ENCODE results near the gene RASGRF1.

Gene RASGRF1

DNA sequence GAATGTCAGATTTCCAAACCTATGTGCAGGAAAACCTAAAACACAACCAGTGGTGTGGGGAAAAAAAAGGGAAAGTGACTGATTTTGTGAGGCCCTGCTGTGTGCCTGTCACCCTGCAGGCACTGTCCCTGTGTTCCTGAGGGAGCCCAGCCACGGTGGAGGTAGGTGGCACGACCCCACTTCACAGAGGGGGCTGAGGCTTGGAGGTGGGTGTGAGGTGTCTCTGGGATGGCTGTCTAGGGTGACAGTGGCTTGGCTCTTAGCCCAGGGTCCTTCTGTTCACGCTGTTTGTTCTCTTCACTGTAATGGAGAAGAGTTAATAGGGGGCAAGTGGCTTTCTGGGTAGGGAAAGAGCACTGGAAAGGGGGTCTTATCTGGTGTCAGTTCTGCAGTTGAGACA, 22.6 kb downstream of the RASGRF1 start:
- DNase-seq (ENCODE audit: low read depth) = no peak

DNA sequence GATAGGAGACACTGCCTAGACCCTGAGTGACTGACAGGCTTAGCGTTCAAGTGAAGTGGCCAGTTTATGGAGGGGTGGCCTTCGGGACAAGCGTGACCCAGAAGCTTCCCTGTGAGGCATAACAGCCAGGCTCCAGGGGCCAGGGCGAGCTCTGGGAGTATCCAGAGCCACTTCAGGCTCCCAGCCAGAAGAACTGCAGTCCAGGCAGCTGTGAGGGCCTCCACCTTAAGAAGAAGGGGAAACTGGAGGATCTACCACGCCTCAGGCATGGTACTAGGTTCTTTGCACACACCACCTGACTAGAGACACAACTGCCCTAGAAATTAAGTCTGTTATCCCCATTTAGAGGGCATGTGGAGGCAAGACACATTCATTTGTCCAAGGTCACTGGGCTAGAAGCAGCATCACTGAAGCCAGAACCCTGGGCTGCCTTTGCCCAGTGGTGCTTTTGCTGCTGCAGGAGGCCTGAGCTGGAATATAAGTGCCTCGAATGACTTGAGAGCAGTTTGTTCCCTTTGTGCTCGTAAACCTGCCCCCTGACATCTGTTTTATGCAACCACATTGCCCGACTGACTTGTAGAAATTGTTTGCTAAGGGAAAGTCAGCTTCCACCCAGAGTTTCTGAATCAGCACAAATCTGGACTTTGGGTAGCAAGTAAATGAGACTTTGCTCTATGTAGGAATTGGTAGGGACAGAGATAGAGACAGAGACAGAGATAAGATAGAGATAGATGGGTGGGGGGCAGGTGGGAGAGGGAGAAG, 23.3 kb downstream of the RASGRF1 start:
- no peak for DNase-seq (ENCODE audit: low read depth)

GRCh38 chr15:79066391-79067071, 24.0 kb downstream of the RASGRF1 start:
- DNase-seq (ENCODE audit: low read depth) = no peak

DNA sequence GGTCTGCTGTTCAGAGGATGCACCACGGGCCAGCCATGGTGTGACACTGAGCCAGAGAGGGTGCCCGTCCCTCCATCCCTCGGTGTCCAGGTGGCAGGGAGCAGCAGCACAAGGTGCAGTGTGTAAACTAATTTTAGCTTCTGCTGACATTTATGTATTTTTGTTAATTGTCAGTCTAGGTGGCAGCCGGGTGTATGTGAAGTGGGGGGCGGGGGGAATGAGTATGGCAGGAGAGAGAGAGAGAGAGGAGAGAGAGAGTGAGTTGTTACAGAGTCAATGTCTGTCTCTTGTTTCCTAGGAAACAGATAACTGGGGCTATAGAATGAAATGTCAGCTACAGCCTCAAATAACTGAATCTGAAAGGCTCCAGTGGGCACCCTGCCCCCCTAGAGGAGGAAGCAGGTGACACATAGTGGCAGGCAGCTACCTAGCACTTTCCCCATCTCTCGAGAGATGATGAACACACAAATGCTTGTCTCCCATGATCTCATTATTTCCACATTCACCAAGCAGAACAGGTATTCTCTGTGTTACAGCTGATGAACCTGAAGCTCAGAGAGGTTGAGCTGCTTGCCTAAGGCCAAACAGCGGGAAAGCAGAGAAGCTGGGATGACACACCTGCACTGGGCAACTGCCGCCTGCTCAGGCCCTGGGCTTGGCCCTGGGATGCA, 24.7 kb downstream of the RASGRF1 start:
- no peak for DNase-seq (ENCODE audit: low read depth)

GRCh38 chr15:79065361-79065705, 25.2 kb downstream of the RASGRF1 start:
- DNase-seq (ENCODE audit: low read depth) = no peak

DNA sequence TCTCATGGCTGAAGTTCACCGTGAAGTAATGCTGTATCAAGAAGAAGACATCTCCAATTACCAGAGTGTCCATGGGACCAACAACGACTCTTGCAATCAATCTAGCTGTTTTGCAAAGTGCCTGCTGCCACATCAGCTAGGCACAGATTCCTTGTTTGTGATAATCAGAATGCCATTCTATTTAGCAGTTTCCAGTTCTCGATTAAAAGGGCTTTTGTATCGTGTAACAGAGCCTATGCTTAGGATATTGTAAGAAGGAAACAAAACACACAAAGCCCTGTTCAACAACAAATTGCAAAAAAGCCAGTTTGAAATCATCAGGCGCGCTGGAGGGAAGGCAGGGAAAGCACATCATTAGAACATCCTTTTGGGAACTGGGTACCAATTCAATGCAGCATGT, 26.1 kb downstream of the RASGRF1 start:
- DNase-seq (ENCODE audit: low read depth) = no peak

GRCh38 chr15:79060175-79060574, 30.4 kb downstream of the RASGRF1 start:
- DNase-seq (ENCODE audit: low read depth) = no peak

DNA sequence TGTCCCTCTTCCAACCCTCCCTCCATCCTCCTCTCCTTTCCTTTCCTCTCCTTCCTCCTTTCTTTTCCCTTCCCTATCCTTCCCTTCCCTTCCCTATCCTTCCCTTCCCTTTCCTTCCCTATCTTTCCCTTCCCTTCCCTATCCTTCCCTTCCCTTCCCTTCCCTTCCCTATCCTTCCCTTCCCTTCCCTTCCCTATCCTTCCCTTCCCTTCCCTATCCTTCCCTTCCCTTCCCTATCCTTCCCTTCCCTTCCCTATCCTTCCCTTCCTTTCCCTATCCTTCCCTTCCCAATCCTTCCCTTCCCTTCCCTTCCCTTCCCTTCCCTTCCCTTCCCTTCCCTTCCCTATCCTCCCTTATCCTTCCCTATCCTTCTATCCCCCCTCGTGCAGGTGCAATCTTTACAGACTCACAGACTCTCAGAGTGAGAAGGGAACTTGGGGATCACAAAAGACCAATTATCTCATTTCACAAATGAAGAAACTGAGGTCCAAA, 31.5 kb downstream of the RASGRF1 start:
- DNase-seq (ENCODE audit: low read depth) = no peak

DNA sequence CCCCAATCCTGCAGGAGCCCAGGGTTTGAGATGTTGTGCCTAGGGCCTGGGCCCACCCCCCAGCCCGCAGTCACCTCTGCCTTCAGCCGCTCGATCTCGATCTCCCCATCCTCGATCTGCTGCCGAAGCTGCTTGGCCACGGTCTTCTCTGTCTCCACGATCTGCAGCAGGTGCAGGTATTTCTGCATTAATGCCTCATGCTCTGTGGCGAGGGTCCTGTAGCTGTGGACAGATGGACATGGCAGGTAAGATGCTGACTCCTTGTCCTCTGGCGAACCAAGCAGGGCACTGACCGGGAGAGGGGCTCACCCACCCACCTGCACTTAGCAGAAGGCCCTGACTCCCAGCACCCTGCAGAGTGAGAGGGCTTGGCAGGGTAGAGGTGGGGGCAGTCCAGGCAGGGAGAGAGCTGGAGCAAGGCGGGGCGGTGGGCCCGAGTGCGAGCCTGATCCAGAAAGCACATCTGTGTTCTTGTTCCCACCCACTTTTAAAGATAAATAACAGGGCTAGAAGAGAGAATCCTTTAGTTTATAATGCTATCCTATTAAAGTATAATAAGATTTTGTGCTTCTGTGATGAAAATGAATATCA, 32.2 kb downstream of the RASGRF1 start:
- no peak for DNase-seq (ENCODE audit: low read depth)

- DNase-seq (ENCODE audit: low read depth) = no peak
These were observed 33.5 kb downstream of the RASGRF1 start for GRCh38 chr15:79057050-79057449.

GRCh38 chr15:79054350-79054749, 36.2 kb downstream of the RASGRF1 start:
- DNase-seq (ENCODE audit: low read depth) = no peak

- DNase-seq (ENCODE audit: low read depth) = no peak
These were observed 36.7 kb downstream of the RASGRF1 start for GRCh38 chr15:79053894-79054293.

- DNase-seq (ENCODE audit: low read depth) = no peak
These were observed 38.4 kb downstream of the RASGRF1 start for GRCh38 chr15:79051941-79052731.

DNA sequence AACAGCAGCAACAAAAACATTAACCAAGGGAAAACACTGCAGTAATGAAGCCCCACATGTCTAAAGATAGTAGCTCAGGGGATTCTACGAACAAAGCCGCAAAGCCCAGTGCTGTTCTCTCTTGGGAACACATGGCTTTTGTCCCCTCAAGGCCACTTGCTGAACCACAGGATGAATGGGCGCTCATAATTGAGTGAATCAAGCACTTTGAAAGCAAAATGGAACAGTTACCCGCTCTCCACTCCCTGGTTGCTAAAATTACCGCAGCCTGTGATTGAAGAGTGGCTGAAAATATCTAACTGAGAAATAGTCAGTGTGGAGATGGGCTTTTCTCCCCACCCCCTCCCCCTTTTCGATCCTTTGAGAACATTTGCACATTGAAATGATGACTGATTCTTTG, 39.6 kb downstream of the RASGRF1 start:
- DNase-seq (ENCODE audit: low read depth) = no peak

DNA sequence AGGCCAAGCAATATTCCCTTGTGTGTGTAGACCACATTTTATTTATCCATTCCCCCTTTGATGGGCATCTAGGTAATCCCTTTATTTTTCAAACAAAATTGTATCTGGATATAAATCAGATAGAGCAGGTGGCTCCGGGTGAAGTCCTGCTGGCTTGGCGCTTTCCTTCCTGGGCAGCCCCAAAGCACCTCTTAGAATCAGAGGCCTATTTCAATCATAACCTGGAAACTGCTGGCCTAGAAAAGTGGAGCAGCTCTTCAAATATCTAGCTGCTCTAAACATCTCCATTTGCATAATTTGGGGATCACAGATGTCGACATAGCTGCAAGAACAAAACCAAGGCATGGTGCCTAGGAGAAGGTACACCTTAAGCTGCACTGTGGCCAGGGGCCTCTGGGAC, 40.2 kb downstream of the RASGRF1 start:
- DNase-seq (ENCODE audit: low read depth) = no peak

DNA sequence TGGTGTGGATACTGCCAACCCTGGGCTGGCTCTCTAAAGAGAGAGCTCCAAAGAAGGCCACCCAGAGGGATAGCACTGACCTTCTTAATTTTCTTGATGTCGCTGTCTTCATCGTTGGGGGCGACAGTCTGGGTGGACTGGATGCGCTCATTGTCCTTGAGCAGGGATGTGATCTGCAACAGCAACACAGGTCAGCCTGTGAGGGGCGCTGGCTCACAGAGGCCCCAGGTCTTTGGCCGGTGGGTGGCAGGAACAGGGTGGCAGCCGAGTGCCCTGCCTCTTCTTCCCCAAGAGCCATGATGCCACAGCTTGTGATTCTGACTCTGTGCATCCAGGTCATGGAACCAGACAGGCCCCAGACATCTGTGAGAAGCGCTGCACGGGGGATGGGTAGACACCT, 41.2 kb downstream of the RASGRF1 start:
- DNase-seq (ENCODE audit: low read depth) = no peak

- no peak for DNase-seq (ENCODE audit: low read depth)
These were observed 42.7 kb downstream of the RASGRF1 start for GRCh38 chr15:79047676-79048439.

DNA sequence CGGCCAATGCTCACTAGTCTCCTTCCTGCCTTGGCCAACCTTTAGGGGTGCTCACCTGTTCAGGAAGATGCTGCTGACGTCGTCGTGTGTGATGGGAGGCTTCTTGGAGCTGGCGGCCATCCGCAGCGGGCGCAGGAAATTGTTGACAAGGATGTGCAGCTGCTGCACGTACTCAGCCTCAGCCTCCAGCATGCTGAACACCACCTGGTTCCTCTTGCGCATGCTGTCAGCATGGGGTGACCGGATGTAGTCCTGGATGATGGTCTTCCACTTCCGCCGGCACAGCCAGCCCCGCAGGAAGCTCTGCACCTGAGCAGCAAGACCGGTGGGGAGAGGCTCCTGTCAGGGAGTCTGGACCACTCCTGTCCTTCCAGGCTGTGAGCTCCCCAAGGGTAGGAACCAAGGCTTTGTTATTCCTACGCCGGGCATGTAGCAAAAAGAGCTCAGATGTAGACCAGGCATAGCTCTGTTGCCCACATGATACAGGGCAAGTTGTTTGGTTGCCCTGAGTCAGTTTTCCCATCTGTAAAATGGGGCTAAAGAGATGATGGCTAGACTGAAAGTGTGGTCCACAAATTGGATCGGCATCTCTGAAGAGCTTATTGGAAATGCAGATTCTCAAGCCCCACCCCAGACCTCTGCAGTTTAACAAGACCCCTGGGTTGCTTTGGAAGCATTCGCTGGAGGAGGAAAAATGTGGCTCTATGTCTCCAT, 43.7 kb downstream of the RASGRF1 start:
- no peak for DNase-seq (ENCODE audit: low read depth)

DNA sequence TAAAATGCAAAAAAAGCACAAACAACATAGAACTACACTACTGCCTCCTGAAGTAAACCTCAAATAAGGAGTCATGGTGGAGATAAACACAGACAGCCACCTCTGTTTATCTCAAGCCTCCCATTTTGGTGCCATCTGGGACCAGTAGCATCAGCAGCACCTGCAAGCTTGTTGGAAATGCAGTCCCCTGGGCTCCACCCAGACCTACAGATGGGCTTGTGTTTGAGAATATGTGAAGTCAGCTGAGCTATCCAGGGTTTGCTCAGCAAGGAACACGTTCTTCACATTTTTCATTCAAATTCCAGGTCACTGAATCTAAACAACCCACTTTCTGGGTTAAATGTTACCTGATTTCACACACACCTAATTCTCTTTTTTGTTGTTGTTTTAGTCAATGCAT, 45.5 kb downstream of the RASGRF1 start:
- no peak for DNase-seq (ENCODE audit: low read depth)

GRCh38 chr15:79042213-79042928, 48.2 kb downstream of the RASGRF1 start:
- DNase-seq (ENCODE audit: low read depth) = no peak

Data from GM04503 (cell line).